Measurements from ENCODE around the gene ITPKC.

Gene ITPKC

DNA sequence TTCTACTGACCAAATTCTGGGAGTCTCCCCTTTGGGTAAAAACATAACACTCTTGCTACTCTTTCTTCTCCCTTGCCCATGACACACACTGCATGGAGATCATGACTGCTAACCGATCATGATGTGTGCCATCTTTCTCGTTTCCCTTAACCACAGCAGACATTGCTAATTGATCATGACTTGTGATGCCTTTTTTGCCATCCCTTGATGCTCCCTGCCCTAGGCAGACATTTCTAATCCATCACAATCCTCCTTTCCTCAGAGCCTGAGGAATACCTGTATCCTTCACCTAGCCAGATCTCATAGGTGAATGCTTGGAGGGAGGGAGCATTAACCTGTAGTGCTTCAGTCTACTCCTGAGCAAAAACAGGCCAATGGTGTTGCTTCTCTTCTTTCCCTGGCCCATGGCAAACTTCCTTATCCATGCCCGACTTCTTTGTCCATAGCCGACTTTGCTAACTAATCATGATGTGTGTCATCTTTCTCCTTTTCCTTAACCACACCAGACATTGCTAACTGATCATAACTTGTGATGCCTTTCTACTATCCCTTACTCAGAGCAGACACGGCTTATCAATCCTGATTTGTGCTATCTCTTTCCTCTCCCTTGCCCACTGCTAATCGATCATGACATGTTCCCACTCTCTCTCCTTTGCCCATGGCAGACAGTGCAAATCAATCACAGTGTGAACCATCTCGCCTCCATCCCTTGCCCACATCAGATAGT lies 44.2 kb upstream of the ITPKC start:
- no peak for TF ChIP-seq FOXP2 (optimal IDR thresholded peaks at IDR 0.05; ENCODE audit: borderline replicate concordance, extremely low read depth, extremely low read length, insufficient read depth)
- TF ChIP-seq, protein P1, sequence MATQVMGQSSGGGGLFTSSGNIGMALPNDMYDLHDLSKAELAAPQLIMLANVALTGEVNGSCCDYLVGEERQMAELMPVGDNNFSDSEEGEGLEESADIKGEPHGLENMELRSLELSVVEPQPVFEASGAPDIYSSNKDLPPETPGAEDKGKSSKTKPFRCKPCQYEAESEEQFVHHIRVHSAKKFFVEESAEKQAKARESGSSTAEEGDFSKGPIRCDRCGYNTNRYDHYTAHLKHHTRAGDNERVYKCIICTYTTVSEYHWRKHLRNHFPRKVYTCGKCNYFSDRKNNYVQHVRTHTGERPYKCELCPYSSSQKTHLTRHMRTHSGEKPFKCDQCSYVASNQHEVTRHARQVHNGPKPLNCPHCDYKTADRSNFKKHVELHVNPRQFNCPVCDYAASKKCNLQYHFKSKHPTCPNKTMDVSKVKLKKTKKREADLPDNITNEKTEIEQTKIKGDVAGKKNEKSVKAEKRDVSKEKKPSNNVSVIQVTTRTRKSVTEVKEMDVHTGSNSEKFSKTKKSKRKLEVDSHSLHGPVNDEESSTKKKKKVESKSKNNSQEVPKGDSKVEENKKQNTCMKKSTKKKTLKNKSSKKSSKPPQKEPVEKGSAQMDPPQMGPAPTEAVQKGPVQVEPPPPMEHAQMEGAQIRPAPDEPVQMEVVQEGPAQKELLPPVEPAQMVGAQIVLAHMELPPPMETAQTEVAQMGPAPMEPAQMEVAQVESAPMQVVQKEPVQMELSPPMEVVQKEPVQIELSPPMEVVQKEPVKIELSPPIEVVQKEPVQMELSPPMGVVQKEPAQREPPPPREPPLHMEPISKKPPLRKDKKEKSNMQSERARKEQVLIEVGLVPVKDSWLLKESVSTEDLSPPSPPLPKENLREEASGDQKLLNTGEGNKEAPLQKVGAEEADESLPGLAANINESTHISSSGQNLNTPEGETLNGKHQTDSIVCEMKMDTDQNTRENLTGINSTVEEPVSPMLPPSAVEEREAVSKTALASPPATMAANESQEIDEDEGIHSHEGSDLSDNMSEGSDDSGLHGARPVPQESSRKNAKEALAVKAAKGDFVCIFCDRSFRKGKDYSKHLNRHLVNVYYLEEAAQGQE (IDR thresholded peaks at IDR 0.05; ENCODE audit: insufficient read depth in 1 of 2, low read depth in 2 of 2, low read length in 2 of 2), result no peak

DNA sequence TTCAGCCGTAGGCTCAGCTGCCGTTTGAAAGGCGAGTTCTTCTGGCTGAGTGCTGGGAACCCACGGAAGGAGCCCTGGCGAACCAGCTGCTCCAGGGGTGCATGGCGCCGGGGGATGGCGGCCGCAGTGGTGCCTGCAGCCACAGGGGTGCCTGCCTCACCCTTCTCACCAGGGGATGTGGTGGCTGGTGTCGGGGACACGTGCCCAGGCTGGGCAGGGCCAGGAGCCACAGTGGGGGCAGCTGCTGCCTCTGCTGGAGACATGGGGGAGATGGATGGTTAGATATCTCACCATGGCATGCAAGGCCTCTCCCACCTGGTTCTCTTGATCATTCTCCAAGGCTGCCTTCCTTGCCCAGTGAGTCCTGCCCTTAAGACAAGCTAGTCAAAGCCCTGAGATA lies 43.5 kb upstream of the ITPKC start:
- TF ChIP-seq FOXP2 (optimal IDR thresholded peaks at IDR 0.05; ENCODE audit: borderline replicate concordance, extremely low read depth, extremely low read length, insufficient read depth) (no peak), SIN3A (IDR thresholded peaks at IDR 0.05; ENCODE audit: borderline replicate concordance, insufficient read depth, low read length) (no peak), TAF1 (IDR thresholded peaks at IDR 0.05; ENCODE audit: borderline replicate concordance, insufficient read depth, low read length) (no peak), POLR2AphosphoS5 (IDR thresholded peaks at IDR 0.05; ENCODE audit: low read depth, low read length) (no peak)
- TF ChIP-seq, protein P1 (IDR thresholded peaks at IDR 0.05; ENCODE audit: insufficient read depth in 1 of 2, low read depth in 2 of 2, low read length in 2 of 2), result no peak

DNA sequence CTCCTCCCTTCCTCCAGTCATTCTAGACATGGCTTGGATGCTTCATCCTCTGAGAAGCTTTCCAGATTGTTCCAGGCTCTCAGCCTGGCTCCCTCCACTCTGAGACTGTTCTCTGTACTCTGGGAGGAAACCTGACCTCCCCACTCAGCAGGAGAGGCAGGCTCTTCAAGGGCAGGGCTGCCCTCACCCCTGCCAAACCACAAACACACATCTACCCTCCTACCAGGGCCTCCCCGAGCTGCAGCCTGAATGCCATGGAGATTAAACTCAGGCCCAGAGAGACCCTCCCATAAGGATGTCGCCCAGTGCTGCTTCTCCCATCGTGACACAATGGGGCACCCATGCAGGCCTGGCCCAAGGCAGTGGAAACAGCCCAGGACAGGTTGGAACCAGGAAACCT lies 42.6 kb upstream of the ITPKC start:
- TF ChIP-seq TAF1 (IDR thresholded peaks at IDR 0.05; ENCODE audit: borderline replicate concordance, insufficient read depth, low read length) (no peak), POLR2AphosphoS5 (IDR thresholded peaks at IDR 0.05; ENCODE audit: low read depth, low read length) (no peak), SIN3A (IDR thresholded peaks at IDR 0.05; ENCODE audit: borderline replicate concordance, insufficient read depth, low read length) (no peak), FOXP2 (optimal IDR thresholded peaks at IDR 0.05; ENCODE audit: borderline replicate concordance, extremely low read depth, extremely low read length, insufficient read depth) (no peak)
- TF ChIP-seq, protein P1 (IDR thresholded peaks at IDR 0.05; ENCODE audit: insufficient read depth in 1 of 2, low read depth in 2 of 2, low read length in 2 of 2), result no peak

DNA sequence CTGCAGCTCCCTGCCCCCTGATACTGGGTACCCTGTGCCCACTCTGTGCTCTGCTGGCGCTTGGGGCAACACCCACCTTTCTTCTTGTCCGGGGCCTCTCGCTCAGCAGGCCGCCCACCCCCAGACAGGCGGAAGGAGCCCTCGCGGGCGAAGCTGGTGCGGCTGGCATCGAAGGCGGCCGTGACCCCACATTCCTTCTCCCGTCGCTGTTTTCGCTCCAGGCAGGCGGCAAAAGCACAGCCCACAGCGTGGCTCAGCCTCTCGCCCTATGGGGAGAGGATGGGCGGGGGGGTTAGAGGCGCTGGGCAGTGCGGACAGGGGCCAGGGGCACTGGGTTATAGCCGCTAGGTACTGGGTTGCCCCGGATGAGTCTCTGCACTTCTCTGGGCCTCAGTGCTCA lies 39.8 kb upstream of the ITPKC start:
- TF ChIP-seq, protein P1 (IDR thresholded peaks at IDR 0.05; ENCODE audit: insufficient read depth in 1 of 2, low read depth in 2 of 2, low read length in 2 of 2), result no peak
- TF ChIP-seq POLR2AphosphoS5 (IDR thresholded peaks at IDR 0.05; ENCODE audit: low read depth, low read length) (no peak), SIN3A (IDR thresholded peaks at IDR 0.05; ENCODE audit: borderline replicate concordance, insufficient read depth, low read length) (no peak), FOXP2 (optimal IDR thresholded peaks at IDR 0.05; ENCODE audit: borderline replicate concordance, extremely low read depth, extremely low read length, insufficient read depth) (no peak), TAF1 (IDR thresholded peaks at IDR 0.05; ENCODE audit: borderline replicate concordance, insufficient read depth, low read length) (no peak)

DNA sequence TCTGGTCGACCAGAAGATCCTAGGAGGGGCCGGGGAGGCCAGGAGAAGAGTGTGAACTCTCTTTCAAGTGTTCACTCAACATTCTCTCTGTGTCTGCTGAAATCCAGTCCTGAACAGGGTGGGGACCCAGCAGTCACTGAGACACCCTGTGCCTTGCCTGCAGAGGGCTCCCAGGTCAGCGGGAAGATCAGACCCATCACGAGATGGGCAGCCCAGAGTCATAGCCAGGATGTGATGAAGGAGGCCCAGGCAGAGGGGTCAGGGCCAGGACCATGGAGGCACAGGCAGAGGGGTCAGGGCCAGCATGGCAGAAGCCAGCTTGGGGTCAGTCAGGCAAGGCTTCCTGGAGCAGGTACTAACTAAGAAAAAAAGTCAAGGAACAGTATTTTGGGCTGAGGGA lies 35.9 kb upstream of the ITPKC start:
- TF ChIP-seq SIN3A (IDR thresholded peaks at IDR 0.05; ENCODE audit: borderline replicate concordance, insufficient read depth, low read length) (no peak), FOXP2 (optimal IDR thresholded peaks at IDR 0.05; ENCODE audit: borderline replicate concordance, extremely low read depth, extremely low read length, insufficient read depth) (no peak), POLR2AphosphoS5 (IDR thresholded peaks at IDR 0.05; ENCODE audit: low read depth, low read length) (no peak), TAF1 (IDR thresholded peaks at IDR 0.05; ENCODE audit: borderline replicate concordance, insufficient read depth, low read length) (no peak)
- TF ChIP-seq, protein P1 (IDR thresholded peaks at IDR 0.05; ENCODE audit: insufficient read depth in 1 of 2, low read depth in 2 of 2, low read length in 2 of 2), result no peak
